Thyroid gland (tissue), 4 donors: ENCODE results near the gene ADGRG1. TPM values are rescaled to one million over a fixed set of nuclear protein-coding genes. Genes with fewer than 3 reads are reported as not detected.

Experiments
- DNase-seq, 2 donors: peaks; one replicate each; pipeline ENCODE4 v3.0.0-alpha.2; 2019
- H3K27ac ChIP-seq, 3 donors: fragments of 200-600 bp; sonication (generic); 1 replicate in 2 of 3; 2 replicates in 1 of 3; pipeline ENCODE4 v1.5.1; 2016 to 2019; ENCODE audit warnings: mild to moderate bottlenecking in 1 of 3, moderate library complexity in 1 of 3
- H3K27me3 ChIP-seq: fragments of 200-600 bp; sonication (generic); one replicate; pipeline ENCODE4 v1.5.1; 2019
- H3K36me3 ChIP-seq, 2 donors: fragments of 200-600 bp; sonication (generic); one replicate each; pipeline ENCODE4 v1.5.1; 2016 to 2019
- H3K4me1 ChIP-seq, 2 donors: fragments of 200-600 bp; sonication (generic); one replicate each; pipeline ENCODE4 v1.5.1; 2017 to 2019
- H3K4me3 ChIP-seq, 3 donors: fragments of 200-600 bp; sonication (generic); replicated peaks in 1 of 3; 1 replicate in 2 of 3; 2 replicates in 1 of 3; pipeline ENCODE4 v1.5.1; 2016; ENCODE audit warnings: mild to moderate bottlenecking in 1 of 3
- H3K9me3 ChIP-seq: fragments of 200-600 bp; sonication (generic); one replicate; pipeline ENCODE4 v1.5.1; 2017
- CTCF ChIP-seq, 6 experiments: fragments of 200-600 bp in 3 of 6; fragments of 450-650 bp in 3 of 6; sonication (generic) in 3 of 6; IDR thresholded peaks; one replicate each; pipeline ENCODE4 v1.5.1; 2016 to 2019; ENCODE audit warnings: antibody characterized with exemption in 6 of 6, mild to moderate bottlenecking in 2 of 6, inconsistent platforms in 1 of 6, moderate library complexity in 1 of 6
- POLR2A ChIP-seq, 2 donors: fragments of 450-650 bp; IDR thresholded peaks; one replicate each; pipeline ENCODE4 v1.6.1; 2017; ENCODE audit warnings: antibody characterized with exemption in 2 of 2, mild to moderate bottlenecking in 2 of 2, moderate library complexity in 1 of 2
- WGBS, 2 donors: methylation state at CpG; one replicate each; pipeline ENCODE4 v1.1.5; 2017; 5-methylcytosine and 5-hydroxymethylcytosine counted together
- intact Hi-C: fragments of 100-400 bp; cut with DNase I; formaldehyde crosslinking; loops from one replicate; pipeline ENCODE4 v1.15.1; 2023
- total RNA-seq, 4 donors: library from RNA; depleted of rRNA; stranded (reverse); fragments of >200 nt; gene quantifications; one replicate each; pipeline ENCODE4 v1.2.3, GENCODE V29; 2016

Gene ADGRG1
- total RNA-seq, 4 donors from 2014 or later = 120 to 295 (median 239) TPM

- no peaks in the 10 kb centered on the region for H3K36me3 ChIP-seq
- TF ChIP-seq CTCF (IDR thresholded peaks at IDR 0.05) (no peak), POLR2A (IDR thresholded peaks at IDR 0.05) (no peak)
- intact Hi-C loops = no loop called here
- no peak overlapping the region for H3K27ac ChIP-seq
- 95% methylated on average over 17 of the region's 17 CpGs for WGBS, 2 donors
- H3K27me3 ChIP-seq = no peaks in the 10 kb centered on the region
- H3K4me3 ChIP-seq = no peak overlapping the region
- no peak for DNase-seq
- H3K4me1 ChIP-seq = peaks cover 0 to 6% of the 10 kb centered on the region in 2 donors
- H3K9me3 ChIP-seq = no peaks in the 10 kb centered on the region
These were observed 69.6 kb downstream of the ADGRG1 start for GRCh38 chr16:57697896-57698537.

- Histone ChIP-seq H3K9me3 (no peaks in the 10 kb centered on the region), H3K4me1 (peaks cover 0 to 6% of the 10 kb centered on the region in 2 donors), H3K36me3 (no peaks in the 10 kb centered on the region), H3K27ac (no peak overlapping the region), H3K4me3 (no peak overlapping the region), H3K27me3 (no peaks in the 10 kb centered on the region)
- WGBS, 2 donors = 90 to 97% methylated on average over 8 to 10 of the region's 16 CpGs
- TF ChIP-seq POLR2A (IDR thresholded peaks at IDR 0.05) (no peak), CTCF (IDR thresholded peaks at IDR 0.05) (no peak)
- intact Hi-C loops = no loop called here
- DNase-seq = no peak
These were observed 70.5 kb downstream of the ADGRG1 start for GRCh38 chr16:57698812-57699405.

GRCh38 chr16:57699481-57699880 lies 71.1 kb downstream of the ADGRG1 start:
- intact Hi-C loops = no loop called here
- 88 to 97% methylated on average over 3 of the region's 3 CpGs for WGBS, 2 donors
- H3K4me3 ChIP-seq = no peak overlapping the region
- DNase-seq = no peak
- H3K27me3 ChIP-seq = no peaks in the 10 kb centered on the region
- peaks cover 0 to 9% of the 10 kb centered on the region in 2 donors for H3K4me1 ChIP-seq
- no peaks in the 10 kb centered on the region for H3K36me3 ChIP-seq
- no peaks in the 10 kb centered on the region for H3K9me3 ChIP-seq
- no peak overlapping the region for H3K27ac ChIP-seq
- TF ChIP-seq POLR2A (IDR thresholded peaks at IDR 0.05) = no peak
- TF ChIP-seq CTCF (IDR thresholded peaks at IDR 0.05) = no peak

- peaks cover 0 to 13% of the 10 kb centered on the region in 2 donors for H3K4me1 ChIP-seq
- no peak for DNase-seq
- intact Hi-C loops = no loop called here
- H3K9me3 ChIP-seq = no peaks in the 10 kb centered on the region
- no peaks in the 10 kb centered on the region for H3K27me3 ChIP-seq
- H3K36me3 ChIP-seq = no peaks in the 10 kb centered on the region
- no peak overlapping the region for H3K27ac ChIP-seq
- TF ChIP-seq POLR2A (IDR thresholded peaks at IDR 0.05) (no peak), CTCF (IDR thresholded peaks at IDR 0.05) (no peak)
- no peak overlapping the region for H3K4me3 ChIP-seq
- 90 to 94% methylated on average over 6 to 7 of the region's 7 CpGs for WGBS, 2 donors
These were observed 71.5 kb downstream of the ADGRG1 start for GRCh38 chr16:57699899-57700298.

GRCh38 chr16:57700781-57701551 lies 72.5 kb downstream of the ADGRG1 start:
- WGBS, 2 donors = 73 to 75% methylated on average over 10 of the region's 10 CpGs
- no peak for DNase-seq
- Histone ChIP-seq H3K4me3 (no peak overlapping the region), H3K4me1 (peaks cover 0 to 14% of the 10 kb centered on the region in 2 donors), H3K9me3 (no peaks in the 10 kb centered on the region), H3K27ac (no peak overlapping the region), H3K27me3 (no peaks in the 10 kb centered on the region), H3K36me3 (no peaks in the 10 kb centered on the region)
- TF ChIP-seq POLR2A (IDR thresholded peaks at IDR 0.05) = no peak
- no peak for TF ChIP-seq CTCF (IDR thresholded peaks at IDR 0.05)
- intact Hi-C loops = no loop called here
